Duodenal mucosa (tissue), 2 donors: ENCODE measurements around the gene PCGF1.
A peak's percentile ranks its signal among the peaks of the same experiment; 100 is the strongest.

ENCODE experiments used
- H3K27ac ChIP-seq: one replicate; pipeline ENCODE4 v1.7.0; 2013; ENCODE audit warnings: low read depth, low read length
- H3K27me3 ChIP-seq, 2 donors: one replicate each; pipeline ENCODE4 v1.7.0; 2013; ENCODE audit warnings: low read length in 2 of 2, control low read depth in 1 of 2; ENCODE audit not compliant: insufficient read depth in 2 of 2, control insufficient read depth in 1 of 2
- H3K36me3 ChIP-seq, 2 donors: one replicate each; pipeline ENCODE4 v1.7.0; 2013; ENCODE audit warnings: low read length in 2 of 2, control low read depth in 1 of 2; ENCODE audit not compliant: insufficient read depth in 2 of 2, control insufficient read depth in 1 of 2
- H3K4me1 ChIP-seq, 2 donors: one replicate each; pipeline ENCODE4 v1.7.0; 2013; ENCODE audit warnings: low read length in 2 of 2, control low read depth in 1 of 2; ENCODE audit not compliant: insufficient read depth in 2 of 2, control insufficient read depth in 1 of 2
- H3K4me3 ChIP-seq, 2 donors: one replicate each; pipeline ENCODE4 v1.7.0; 2013; ENCODE audit warnings: low read length in 2 of 2, low read depth in 1 of 2
- H3K9ac ChIP-seq, 2 donors: one replicate each; pipeline ENCODE4 v1.7.0; 2013; ENCODE audit warnings: low read length in 2 of 2, low read depth in 1 of 2
- H3K9me3 ChIP-seq, 2 donors: one replicate each; pipeline ENCODE4 v1.7.0; 2013; ENCODE audit warnings: low read length in 2 of 2, control low read depth in 1 of 2; ENCODE audit not compliant: control insufficient read depth in 1 of 2

The PCGF1 gene

GRCh38 chr2:74536166-74536950, 28.9 kb upstream of the PCGF1 start:
- Histone ChIP-seq H3K27ac (no peak overlapping the region), H3K36me3 (peaks cover 0 to 20% of the 10 kb centered on the region in 2 donors), H3K9ac (no peak overlapping the region), H3K4me3 (no peak overlapping the region), H3K4me1 (peaks cover 4 to 8% of the 10 kb centered on the region in 2 donors), H3K27me3 (peaks cover 0 to 3% of the 10 kb centered on the region in 2 donors), H3K9me3 (no peaks in the 10 kb centered on the region)

- no peaks in the 10 kb centered on the region for H3K9me3 ChIP-seq
- H3K4me3 ChIP-seq: no peak overlapping the region
- peaks cover 12 to 17% of the 10 kb centered on the region in 2 donors for H3K4me1 ChIP-seq
- H3K27me3 ChIP-seq: peaks cover 0 to 3% of the 10 kb centered on the region in 2 donors
- H3K9ac ChIP-seq: no peak overlapping the region
- no peak overlapping the region for H3K27ac ChIP-seq
- H3K36me3 ChIP-seq: peaks cover 0 to 20% of the 10 kb centered on the region in 2 donors
These were observed 28.0 kb upstream of the PCGF1 start for GRCh38 chr2:74535440-74535965.

GRCh38 chr2:74534411-74534810, 26.9 kb upstream of the PCGF1 start:
- no peaks in the 10 kb centered on the region for H3K9me3 ChIP-seq
- no peak overlapping the region for H3K27ac ChIP-seq
- H3K36me3 ChIP-seq: peaks cover 0 to 20% of the 10 kb centered on the region in 2 donors
- H3K9ac ChIP-seq: no peak overlapping the region
- peaks cover 12 to 18% of the 10 kb centered on the region in 2 donors for H3K4me1 ChIP-seq
- H3K27me3 ChIP-seq: peaks cover 0 to 3% of the 10 kb centered on the region in 2 donors
- no peak overlapping the region for H3K4me3 ChIP-seq

GRCh38 chr2:74533464-74533863, 26.0 kb upstream of the PCGF1 start:
- no peak overlapping the region for H3K27ac ChIP-seq

GRCh38 chr2:74532222-74532621, 24.7 kb upstream of the PCGF1 start:
- Histone ChIP-seq H3K4me1 (peaks cover 22 to 33% of the 10 kb centered on the region in 2 donors), H3K9me3 (no peaks in the 10 kb centered on the region), H3K36me3 (peaks cover 10 to 30% of the 10 kb centered on the region in 2 donors), H3K9ac (no peak overlapping the region), H3K27ac (no peak overlapping the region), H3K4me3 (no peak overlapping the region), H3K27me3 (no peaks in the 10 kb centered on the region)

More at GRCh38 chr2:74533464-74533863, 26.0 kb upstream of the PCGF1 start:
- Histone ChIP-seq H3K9me3 (no peaks in the 10 kb centered on the region), H3K4me1 (peaks cover 15 to 26% of the 10 kb centered on the region in 2 donors), H3K27me3 (no peaks in the 10 kb centered on the region), H3K36me3 (peaks cover 0 to 20% of the 10 kb centered on the region in 2 donors), H3K4me3 (no peak overlapping the region), H3K9ac (no peak overlapping the region)

- peaks cover 16 to 36% of the 10 kb centered on the region in 2 donors for H3K36me3 ChIP-seq
- H3K9ac ChIP-seq: no peak overlapping the region
- no peak overlapping the region for H3K27ac ChIP-seq
- no peak overlapping the region for H3K4me3 ChIP-seq
- no peaks in the 10 kb centered on the region for H3K9me3 ChIP-seq
- peaks cover 22 to 33% of the 10 kb centered on the region in 2 donors for H3K4me1 ChIP-seq
- H3K27me3 ChIP-seq: no peaks in the 10 kb centered on the region
These were observed 24.2 kb upstream of the PCGF1 start for GRCh38 chr2:74531666-74532065.

- H3K27me3 ChIP-seq: no peaks in the 10 kb centered on the region
- peaks cover 28 to 35% of the 10 kb centered on the region in 2 donors for H3K4me1 ChIP-seq
- no peaks in the 10 kb centered on the region for H3K9me3 ChIP-seq
- peak overlapping the region; percentile 99 to 100 for H3K4me3 ChIP-seq
- H3K27ac ChIP-seq: peak overlapping the region; percentile 46
- peak overlapping the region; percentile 72 to 83 for H3K9ac ChIP-seq
- peaks cover 21 to 40% of the 10 kb centered on the region in 2 donors for H3K36me3 ChIP-seq
These were observed 23.0 kb upstream of the PCGF1 start for GRCh38 chr2:74530239-74531187.

GRCh38 chr2:74529357-74530238, 22.1 kb upstream of the PCGF1 start, which contains the start of the genes AUP1 and HTRA2:
AUP1 (minus strand) TSS chr2:74529706; CDS start chr2:74529629, 77 bp downstream.
HTRA2 (plus strand) TSS chr2:74529933; CDS start chr2:74530007, 74 bp downstream.
- Histone ChIP-seq H3K4me1 (peaks cover 35 to 42% of the 10 kb centered on the region in 2 donors), H3K9me3 (no peaks in the 10 kb centered on the region), H3K36me3 (peaks cover 21 to 40% of the 10 kb centered on the region in 2 donors), H3K4me3 (peak within 1 kb of the TSS; percentile 99 to 100), H3K27ac (peak within 1 kb of the TSS; percentile 87), H3K27me3 (no peaks in the 10 kb centered on the region), H3K9ac (peak within 1 kb of the TSS; percentile 96 to 99)
